Measurements from ENCODE around the gene USP51.
"Not testable (repeated sequence)": the region's sequence is repeated elsewhere in the genome, so short reads cannot be mapped to it uniquely, and the experiment has no call there.

The USP51 gene

GRCh38 chrX:55464050-55464449 lies 25.6 kb downstream of the USP51 start:
- DNase-seq: not testable (repeated sequence)

GRCh38 chrX:55459926-55460325 lies 29.7 kb downstream of the USP51 start:
- not testable (repeated sequence) for DNase-seq

GRCh38 chrX:55459426-55459825 lies 30.2 kb downstream of the USP51 start:
- not testable (repeated sequence) for DNase-seq

- not testable (repeated sequence) for DNase-seq
These were observed 33.9 kb downstream of the USP51 start for GRCh38 chrX:55455708-55456107.

GRCh38 chrX:55452833-55453124 lies 36.9 kb downstream of the USP51 start:
- DNase-seq: no peak

- no peak for DNase-seq
These were observed 37.4 kb downstream of the USP51 start, which contains the start of gene MAGEH1 for GRCh38 chrX:55451990-55452832. Gene MAGEH1, plus strand, starts transcription at chrX:55452127. Its CDS starts 248 bp downstream, at chrX:55452375.

- no peak for DNase-seq
These were observed 38.0 kb downstream of the USP51 start for GRCh38 chrX:55451626-55451989.

GRCh38 chrX:55451141-55451540 lies 38.5 kb downstream of the USP51 start:
- no peak for DNase-seq

- no peak for DNase-seq
These were observed 39.4 kb downstream of the USP51 start for GRCh38 chrX:55450259-55450658.

GRCh38 chrX:55443468-55443867 lies 46.2 kb downstream of the USP51 start:
- DNase-seq: not testable (repeated sequence)
